HepG2 (cell line): ENCODE data around the gene INO80C. TPM values are rescaled to one million over a fixed set of nuclear protein-coding genes. Genes with fewer than 3 reads are reported as not detected.

Source experiments
- ATAC-seq: fragments of 200-7000 bp; cut with Tn5 transposase; 3 replicates; pipeline ENCODE4 v1.9.1; 2020; ENCODE audit warnings: mild to moderate bottlenecking, moderate library complexity
- BruUV-seq: library from RNA; stranded (reverse); fragments of 400-500 nt; replicated peaks from 2 replicates; lab custom pipeline; 2021; lab: Mats Ljungman, UMichigan
- CTCF ChIA-PET: fragments of 300-600 bp; formaldehyde crosslinking; extraction: SDS; loops from one replicate; lab custom pipeline; 2021; ENCODE audit warnings: low total read pairs, inconsistent platforms, low intra/inter-chr PET ratio; lab: Yijun Ruan, JAX
- POLR2A ChIA-PET: fragments of 350-600 bp; sonication (Branson Sonifier 250); formaldehyde crosslinking; loops from one replicate; lab custom pipeline; 2020; ENCODE audit warnings: antibody characterized with exemption, inconsistent platforms; lab: Yijun Ruan, JAX
- DNase-seq: peaks from one replicate; pipeline ENCODE4 v3.0.0-alpha.2; 2015; ENCODE audit warnings: low spot score
- FAIRE-seq: peaks from 3 replicates; lab custom pipeline; 2011; peaks lifted over from hg19 to GRCh38; lab: Jason Lieb, UNC
- H2AFZ ChIP-seq: one replicate; pipeline ENCODE4 v1.6.1; 2011; ENCODE audit warnings: low read length, inconsistent platforms
- H3K27ac ChIP-seq: fragments of 300-600 bp; 3 replicates; pipeline ENCODE4 v1.8.0; 2011; ENCODE audit warnings: mixed run types, mild to moderate bottlenecking, mixed read lengths, low read length, inconsistent platforms; ENCODE audit not compliant: insufficient read depth; ENCODE audit errors: extremely low read length
- H3K27me3 ChIP-seq, 2 experiments: fragments of 200-600 bp in 1 of 2; 2 replicates in 1 of 2; 3 replicates in 1 of 2; pipeline versions ENCODE4 v1.6.0 to v1.8.0; 2011; ENCODE audit warnings: low read length in 2 of 2, mild to moderate bottlenecking in 2 of 2, moderate library complexity in 2 of 2, inconsistent platforms in 1 of 2; ENCODE audit not compliant: insufficient read depth in 2 of 2, control insufficient read depth in 1 of 2
- H3K36me3 ChIP-seq, 2 experiments: fragments of 200-600 bp in 1 of 2; replicated peaks in 1 of 2; 2 replicates in 1 of 2; 3 replicates in 1 of 2; pipeline versions ENCODE4 v1.5.1 to v1.8.0; 2011; ENCODE audit warnings: low read length in 2 of 2, inconsistent platforms in 1 of 2; ENCODE audit not compliant: insufficient read depth in 2 of 2, control insufficient read depth in 1 of 2
- H3K4me1 ChIP-seq: 2 replicates; pipeline ENCODE4 v1.5.1; 2012; ENCODE audit warnings: low read length, inconsistent platforms; ENCODE audit not compliant: insufficient read depth
- H3K4me2 ChIP-seq: 2 replicates; pipeline ENCODE4 v1.6.0; 2011; ENCODE audit warnings: low read depth, low read length, inconsistent platforms
- H3K4me3 ChIP-seq, 3 experiments: fragments of 200-600 bp in 1 of 3; sonication (generic), shearing (Covaris generic) in 1 of 3; replicated peaks in 1 of 3; 2 replicates each; pipeline ENCODE4 v1.5.1; 2011 to 2016; ENCODE audit warnings: low read length in 3 of 3, inconsistent platforms in 2 of 3, low read depth in 2 of 3, mild to moderate bottlenecking in 2 of 3, control low read depth in 1 of 3, mixed read lengths in 1 of 3; ENCODE audit not compliant: insufficient read depth in 1 of 3
- H3K79me2 ChIP-seq: one replicate; pipeline ENCODE4 v1.6.1; 2011; ENCODE audit warnings: low read length, inconsistent platforms; ENCODE audit not compliant: insufficient read depth
- H3K9ac ChIP-seq: 2 replicates; pipeline ENCODE4 v1.6.0; 2011; ENCODE audit warnings: mild to moderate bottlenecking, low read depth, low read length, inconsistent platforms; ENCODE audit not compliant: insufficient read depth
- H3K9me3 ChIP-seq: 2 replicates; pipeline ENCODE4 v1.5.1; 2012; ENCODE audit warnings: mild to moderate bottlenecking, low read length
- H4K20me1 ChIP-seq: 2 replicates; pipeline ENCODE4 v1.6.0; 2011; ENCODE audit warnings: inconsistent platforms, mild to moderate bottlenecking, low read length, moderate library complexity; ENCODE audit not compliant: insufficient read depth
- CHD4 ChIP-seq: fragments of 200-600 bp; sonication (generic); IDR thresholded peaks from 2 replicates; pipeline ENCODE4 v1.7.0; 2017; ENCODE audit warnings: mild to moderate bottlenecking, low read length, borderline replicate concordance
- FOSL2 ChIP-seq: sonication (generic); formaldehyde crosslinking; IDR thresholded peaks from 2 replicates; pipeline ENCODE4 v1.4.0; 2020; ENCODE audit warnings: missing genetic modification reagents
- NFATC3 ChIP-seq: sonication (generic); formaldehyde crosslinking; IDR thresholded peaks from 2 replicates; pipeline ENCODE4 v1.5.1; 2020; ENCODE audit warnings: mild to moderate bottlenecking, missing genetic modification reagents
- RARA ChIP-seq: IDR thresholded peaks from 2 replicates; pipeline ENCODE4 v1.6.1; 2016; ENCODE audit warnings: missing genetic modification reagents, missing compliant biosample characterization
- ZNF234 ChIP-seq: sonication (generic); formaldehyde crosslinking; conservative IDR thresholded peaks from 2 replicates; pipeline ENCODE4 v1.5.1; 2020; ENCODE audit warnings: mild to moderate bottlenecking, missing genetic modification reagents
- ZNF362 ChIP-seq: sonication (generic); formaldehyde crosslinking; IDR thresholded peaks from 2 replicates; pipeline ENCODE4 v1.4.0; 2020; ENCODE audit warnings: missing genetic modification reagents, mild to moderate bottlenecking, borderline replicate concordance
- ZNF790 ChIP-seq: sonication (generic); formaldehyde crosslinking; IDR thresholded peaks from 2 replicates; pipeline ENCODE4 v1.8.0; 2022; ENCODE audit warnings: missing genetic modification reagents, mild to moderate bottlenecking, borderline replicate concordance
- WGBS: methylation state at CpG from one replicate; pipeline ENCODE4 v1.1.6; 2017; ENCODE audit warnings: low lambda C conversion rate; 5-methylcytosine and 5-hydroxymethylcytosine counted together
- in situ Hi-C: cut with HindIII; loops from 2 replicates; pipeline ENCODE4 v1.10.0; 2017; ENCODE audit warnings: low pct_unique_long_range_greater_than_20kb; ENCODE audit not compliant: extremely low pct_ligation_motif_present
- intact Hi-C: fragments of 100-400 bp; cut with micrococcal nuclease; formaldehyde crosslinking; loops from one replicate; pipeline ENCODE4 v1.10.0; 2022; ENCODE audit not compliant: unreplicated experiment
- polyA plus RNA-seq, 8 experiments: library from polyadenylated mRNA; depleted of rRNA in 3 of 8; stranded (reverse) in 7 of 8; unstranded in 1 of 8; fragments of >200 nt; fragmentation: Illumina TruSeq in 4 of 8; extraction: Trizol in 4 of 8; gene quantifications; 2 replicates each; pipeline versions ENCODE4 v1.2.1 to v1.2.3, GENCODE V29; 2011 to 2016; ENCODE audit warnings: low read depth in 4 of 8, missing spikeins in 1 of 8, mixed read lengths in 1 of 8; ENCODE audit not compliant: insufficient read depth in 1 of 8
- total RNA-seq, 5 experiments: library from RNA; depleted of rRNA; stranded (reverse); fragments of >200 nt; fragmentation: Illumina TruSeq; extraction: Trizol; gene quantifications; 2 replicates each; pipeline ENCODE4 v1.2.3, GENCODE V29; 2016; ENCODE audit warnings: low read depth in 1 of 5

INO80C gene
- total and polyA plus RNA-seq, 2 of the 13 experiments (the other 11 are each of a cell fraction or from before 2014, with no cell fraction given), result 8.2 to 15.4 TPM

- intact Hi-C loops, result no loop called here
- Histone ChIP-seq H3K4me3 (no peak overlapping the region), H3K36me3 (no peaks in the 10 kb centered on the region), H3K9me3 (no peaks in the 10 kb centered on the region), H4K20me1 (no peaks in the 10 kb centered on the region), H3K27me3 (no peaks in the 10 kb centered on the region), H2AFZ (no peak overlapping the region), H3K79me2 (no peaks in the 10 kb centered on the region), H3K4me1 (peaks cover 49% of the 10 kb centered on the region), H3K9ac (no peak overlapping the region), H3K4me2 (no peak overlapping the region), H3K27ac (no peak overlapping the region)
- ChIA-PET POLR2A (no interaction called here), CTCF (no interaction called here)
- no TSS peak for BruUV-seq
- FAIRE-seq, result no peak
- 73% methylated on average over 5 of the region's 5 CpGs for WGBS
- TF ChIP-seq FOSL2 (CRISPR knock-in tag), result no peak
- no peak for TF ChIP-seq RARA (CRISPR knock-in tag)
- no peak for TF ChIP-seq ZNF790
- no peak for TF ChIP-seq ZNF234 (CRISPR knock-in tag)
- no peak for TF ChIP-seq NFATC3 (CRISPR knock-in tag)
- TF ChIP-seq CHD4, result no peak
- TF ChIP-seq ZNF362 (CRISPR knock-in tag), result no peak
- DNase-seq, result no peak
- in situ Hi-C loops, result no loop called here
- ATAC-seq, result no peak
Measured at GRCh38 chr18:35521133-35521532, 23.4 kb upstream of the INO80C start.
